GM18858 (cell line): Measurements from ENCODE around the gene ZMAT5.

ENCODE experiments used
- ATAC-seq: cut with Tn5 transposase; IDR thresholded peaks from one replicate; pipeline ENCODE4 v1.9.1; 2021; ENCODE audit not compliant: unreplicated experiment

ZMAT5 gene

GRCh38 chr22:29732883-29733282 is 33.9 kb downstream of the ZMAT5 start:
- ATAC-seq: no peak

- no peak for ATAC-seq
These were observed 35.6 kb downstream of the ZMAT5 start for GRCh38 chr22:29731058-29731850.

- no peak for ATAC-seq
These were observed 37.6 kb downstream of the ZMAT5 start for GRCh38 chr22:29729161-29729560.

GRCh38 chr22:29727131-29727523 is 39.7 kb downstream of the ZMAT5 start:
- no peak for ATAC-seq

- no peak for ATAC-seq
These were observed 40.2 kb downstream of the ZMAT5 start for GRCh38 chr22:29726512-29727130.

- ATAC-seq: no peak
These were observed 40.7 kb downstream of the ZMAT5 start for GRCh38 chr22:29726106-29726505.

- no peak for ATAC-seq
These were observed 42.0 kb downstream of the ZMAT5 start for GRCh38 chr22:29724843-29725242.

GRCh38 chr22:29723766-29724165 is 43.0 kb downstream of the ZMAT5 start:
- ATAC-seq: no peak

- no peak for ATAC-seq
These were observed 44.2 kb downstream of the ZMAT5 start for GRCh38 chr22:29722587-29722986.

- no peak for ATAC-seq
These were observed 44.7 kb downstream of the ZMAT5 start for GRCh38 chr22:29722151-29722550.

GRCh38 chr22:29720811-29721323 is 45.9 kb downstream of the ZMAT5 start:
- ATAC-seq: no peak

GRCh38 chr22:29719899-29720645 is 46.7 kb downstream of the ZMAT5 start, which contains the start of gene CABP7:
Gene CABP7 (plus strand): TSS chr22:29720003. CDS start chr22:29720425, 422 bp downstream.
- ATAC-seq: no peak

- no peak for ATAC-seq
These were observed 47.6 kb downstream of the ZMAT5 start for GRCh38 chr22:29718949-29719898.

- no peak for ATAC-seq
These were observed 49.0 kb downstream of the ZMAT5 start for GRCh38 chr22:29717789-29718188.

- no peak for ATAC-seq
These were observed 49.8 kb downstream of the ZMAT5 start for GRCh38 chr22:29716814-29717545.

GRCh38 chr22:29715705-29716104 is 51.1 kb downstream of the ZMAT5 start:
- no peak for ATAC-seq

GRCh38 chr22:29715240-29715639 is 51.6 kb downstream of the ZMAT5 start:
- no peak for ATAC-seq

GRCh38 chr22:29713156-29713727 is 53.6 kb downstream of the ZMAT5 start:
- no peak for ATAC-seq

GRCh38 chr22:29712119-29712518 is 54.7 kb downstream of the ZMAT5 start:
- no peak for ATAC-seq
